PC-9 (cell line): ENCODE results near the gene SPESP1. TPM values are rescaled to one million over a fixed set of nuclear protein-coding genes. Genes with fewer than 3 reads are reported as not detected.

Experiments used
- BruUV-seq: library from RNA; stranded (reverse); fragments of 400-500 nt; replicated peaks from 2 replicates; lab custom pipeline; 2021; lab: Mats Ljungman, UMichigan
- CTCF ChIA-PET: fragments of 300-600 bp; sonication (Branson Sonifier 250); formaldehyde crosslinking; loops from one replicate; lab custom pipeline; 2022; ENCODE audit warnings: antibody characterized with exemption; lab: Charles Lee
- POLR2A ChIA-PET: fragments of 300-600 bp; sonication (Branson Sonifier 250); formaldehyde crosslinking; loops from one replicate; lab custom pipeline; 2022; ENCODE audit warnings: antibody characterized with exemption; ENCODE audit not compliant: unreplicated experiment; lab: Charles Lee
- DNase-seq, 2 experiments: peaks; one replicate each; pipeline versions ENCODE4 v3.0.0 to v3.0.0-alpha.2; 2015 to 2022; ENCODE audit warnings: mixed read lengths in 1 of 2
- H2AFZ ChIP-seq: fragments of 200-600 bp; sonication (generic); 2 replicates; pipeline ENCODE4 v1.8.1; 2017; ENCODE audit warnings: antibody characterized with exemption
- H3F3A ChIP-seq: fragments of 200-600 bp; sonication (generic); 2 replicates; pipeline ENCODE4 v1.8.1; 2017; ENCODE audit warnings: antibody characterized with exemption, mild to moderate bottlenecking, low read depth; ENCODE audit not compliant: insufficient read depth
- H3K27ac ChIP-seq: fragments of 200-600 bp; sonication (generic); 2 replicates; pipeline ENCODE4 v1.6.1; 2016; ENCODE audit warnings: mixed run types
- H3K27me3 ChIP-seq: fragments of 200-600 bp; sonication (generic); 2 replicates; pipeline ENCODE4 v1.6.1; 2016; ENCODE audit warnings: low read depth, mixed run types; ENCODE audit not compliant: insufficient read depth
- H3K36me3 ChIP-seq: fragments of 200-600 bp; sonication (generic); 2 replicates; pipeline ENCODE4 v1.6.1; 2016; ENCODE audit warnings: low read depth, mixed run types
- H3K4me1 ChIP-seq: fragments of 200-600 bp; sonication (generic); replicated peaks from 2 replicates; pipeline ENCODE4 v1.6.1; 2016; ENCODE audit warnings: mixed run types; ENCODE audit not compliant: insufficient read depth
- H3K4me2 ChIP-seq: fragments of 200-600 bp; sonication (generic); 2 replicates; pipeline ENCODE4 v1.6.1; 2017; ENCODE audit warnings: mixed run types
- H3K4me3 ChIP-seq: fragments of 200-600 bp; sonication (generic); 2 replicates; pipeline ENCODE4 v1.6.1; 2016; ENCODE audit warnings: mixed run types
- H3K79me2 ChIP-seq: fragments of 200-600 bp; sonication (generic); 2 replicates; pipeline ENCODE4 v1.6.1; 2017; ENCODE audit warnings: low read depth, mixed run types
- H3K9me2 ChIP-seq: fragments of 200-600 bp; sonication (generic); 2 replicates; pipeline ENCODE4 v1.8.1; 2017; ENCODE audit warnings: mild to moderate bottlenecking; ENCODE audit not compliant: insufficient read depth
- H3K9me3 ChIP-seq: fragments of 200-600 bp; sonication (generic); 2 replicates; pipeline ENCODE4 v1.8.1; 2016; ENCODE audit warnings: low read depth; ENCODE audit not compliant: insufficient read depth
- H4K20me1 ChIP-seq: fragments of 200-600 bp; sonication (generic); 2 replicates; pipeline ENCODE4 v1.8.1; 2017; ENCODE audit not compliant: insufficient read depth
- EZH2 ChIP-seq: fragments of 200-600 bp; sonication (generic); IDR thresholded peaks from 2 replicates; pipeline ENCODE4 v1.8.0; 2017; ENCODE audit warnings: antibody characterized with exemption, low read depth
- intact Hi-C: fragments of 100-400 bp; cut with micrococcal nuclease; formaldehyde crosslinking; loops from one replicate; pipeline ENCODE4 v1.10.0; 2022; ENCODE audit not compliant: unreplicated experiment
- total RNA-seq: library from RNA; stranded (reverse); gene quantifications from 2 replicates; pipeline ENCODE4 v1.2.3, GENCODE V29; 2021
- TF ChIP-seq, protein P1 (sequence below): fragments of 200-600 bp; sonication (generic); conservative IDR thresholded peaks from 2 replicates; pipeline ENCODE4 v1.6.1; 2017; ENCODE audit warnings: mixed run types, antibody characterized with exemption, mild to moderate bottlenecking, moderate library complexity

The SPESP1 gene
- total RNA-seq, 1 experiment from 2014 or later, result not detected

DNA sequence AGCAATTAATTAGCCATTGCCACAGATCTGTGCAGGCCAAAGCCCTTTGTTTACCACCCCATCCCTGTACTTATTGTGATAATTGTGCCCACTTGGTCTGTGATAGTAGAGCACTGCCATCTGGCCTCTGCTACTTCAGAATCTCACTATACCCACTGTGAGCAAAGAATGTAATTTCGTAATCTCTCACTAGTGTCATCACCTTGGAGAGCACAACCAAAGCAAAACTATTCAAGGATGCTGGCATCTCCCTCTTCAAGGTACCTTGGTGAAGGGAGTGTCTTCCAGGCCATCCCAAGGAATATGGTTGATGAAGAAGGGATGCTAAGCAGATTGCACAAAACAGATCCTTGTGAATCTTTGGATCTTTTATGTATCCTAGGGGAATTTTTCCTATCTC lies 49.5 kb downstream of the SPESP1 start:
- no peaks in the 10 kb centered on the region for H3K27me3 ChIP-seq
- H3K36me3 ChIP-seq, result no peaks in the 10 kb centered on the region
- H3K9me3 ChIP-seq, result 0 out of 2 replicates have a peak, but pooled peaks cover 6% of the 10 kb centered on the region
- no peak overlapping the region for H3K4me3 ChIP-seq
- no peaks in the 10 kb centered on the region for H3K4me1 ChIP-seq
- no peaks in the 10 kb centered on the region for H3K79me2 ChIP-seq
- H3K4me2 ChIP-seq, result no peak overlapping the region
- H3K27ac ChIP-seq, result no peak overlapping the region
- intact Hi-C loops, result no loop called here
- no peak overlapping the region for H2AFZ ChIP-seq
- no peaks in the 10 kb centered on the region for H4K20me1 ChIP-seq
- H3F3A ChIP-seq, result no peaks in the 10 kb centered on the region
- no TSS peak for BruUV-seq
- H3K9me2 ChIP-seq, result no peaks in the 10 kb centered on the region
- DNase-seq, result no peak
- CTCF ChIA-PET, result no interaction called here
- no peak for TF ChIP-seq EZH2
- TF ChIP-seq, protein P1, sequence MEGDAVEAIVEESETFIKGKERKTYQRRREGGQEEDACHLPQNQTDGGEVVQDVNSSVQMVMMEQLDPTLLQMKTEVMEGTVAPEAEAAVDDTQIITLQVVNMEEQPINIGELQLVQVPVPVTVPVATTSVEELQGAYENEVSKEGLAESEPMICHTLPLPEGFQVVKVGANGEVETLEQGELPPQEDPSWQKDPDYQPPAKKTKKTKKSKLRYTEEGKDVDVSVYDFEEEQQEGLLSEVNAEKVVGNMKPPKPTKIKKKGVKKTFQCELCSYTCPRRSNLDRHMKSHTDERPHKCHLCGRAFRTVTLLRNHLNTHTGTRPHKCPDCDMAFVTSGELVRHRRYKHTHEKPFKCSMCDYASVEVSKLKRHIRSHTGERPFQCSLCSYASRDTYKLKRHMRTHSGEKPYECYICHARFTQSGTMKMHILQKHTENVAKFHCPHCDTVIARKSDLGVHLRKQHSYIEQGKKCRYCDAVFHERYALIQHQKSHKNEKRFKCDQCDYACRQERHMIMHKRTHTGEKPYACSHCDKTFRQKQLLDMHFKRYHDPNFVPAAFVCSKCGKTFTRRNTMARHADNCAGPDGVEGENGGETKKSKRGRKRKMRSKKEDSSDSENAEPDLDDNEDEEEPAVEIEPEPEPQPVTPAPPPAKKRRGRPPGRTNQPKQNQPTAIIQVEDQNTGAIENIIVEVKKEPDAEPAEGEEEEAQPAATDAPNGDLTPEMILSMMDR, result no peak
- POLR2A ChIA-PET, result no interaction called here

DNA sequence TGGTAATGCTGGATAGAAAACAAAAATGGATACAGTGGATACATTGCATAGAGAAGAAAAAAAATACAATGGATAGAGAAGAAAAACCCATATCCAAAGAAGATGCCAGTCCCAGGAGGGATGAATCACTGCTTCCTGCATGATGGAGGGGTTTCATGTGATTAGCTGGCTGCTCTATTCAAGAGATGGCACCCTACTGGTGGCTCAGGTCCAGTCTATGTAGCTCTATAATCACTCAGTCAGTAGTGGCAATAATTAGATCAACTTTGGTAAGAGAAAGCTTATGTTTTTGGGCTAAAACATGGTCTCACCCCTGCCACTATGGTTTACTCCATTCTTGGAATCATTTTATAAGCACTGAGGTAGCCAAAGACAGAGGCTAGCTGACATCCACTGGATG lies 50.5 kb downstream of the SPESP1 start:
- Histone ChIP-seq H3K9me2 (no peaks in the 10 kb centered on the region), H2AFZ (no peak overlapping the region), H3K4me3 (no peak overlapping the region), H3F3A (no peaks in the 10 kb centered on the region), H3K4me2 (no peak overlapping the region), H3K9me3 (0 out of 2 replicates have a peak, but pooled peaks cover 6% of the 10 kb centered on the region), H3K36me3 (no peaks in the 10 kb centered on the region), H3K4me1 (no peaks in the 10 kb centered on the region), H3K27ac (no peak overlapping the region), H4K20me1 (no peaks in the 10 kb centered on the region), H3K27me3 (no peaks in the 10 kb centered on the region), H3K79me2 (no peaks in the 10 kb centered on the region)
- CTCF ChIA-PET, result no interaction called here
- TF ChIP-seq, protein P1, result no peak
- no peak for TF ChIP-seq EZH2
- BruUV-seq, result no TSS peak
- DNase-seq, result no peak
- POLR2A ChIA-PET, result no interaction called here
- intact Hi-C loops, result no loop called here

DNA sequence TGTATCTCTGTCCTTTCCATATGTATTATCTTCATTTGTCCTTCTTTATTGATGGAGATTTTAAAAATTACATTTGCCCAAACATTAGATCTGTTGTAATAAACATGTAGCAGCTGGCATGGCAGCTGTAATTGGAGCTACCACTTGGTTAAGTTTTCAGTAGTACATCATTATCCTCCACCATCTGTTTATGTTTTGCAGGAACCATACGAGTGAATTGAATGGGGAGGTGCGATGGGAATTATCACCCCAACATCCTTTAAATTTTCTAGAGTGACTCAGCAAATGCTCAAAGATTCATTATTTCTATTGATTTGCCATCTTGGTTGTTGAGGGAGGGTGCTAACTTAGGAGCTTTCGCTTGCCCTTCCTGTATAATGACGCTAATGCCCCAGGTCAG lies 51.6 kb downstream of the SPESP1 start:
- ChIA-PET POLR2A (no interaction called here), CTCF (no interaction called here)
- no peaks in the 10 kb centered on the region for H3K79me2 ChIP-seq
- no peak overlapping the region for H2AFZ ChIP-seq
- no peaks in the 10 kb centered on the region for H4K20me1 ChIP-seq
- no peaks in the 10 kb centered on the region for H3K4me1 ChIP-seq
- intact Hi-C loops, result no loop called here
- H3K27ac ChIP-seq, result no peak overlapping the region
- no peaks in the 10 kb centered on the region for H3K36me3 ChIP-seq
- H3K4me3 ChIP-seq, result no peak overlapping the region
- H3K4me2 ChIP-seq, result no peak overlapping the region
- H3K9me3 ChIP-seq, result 0 out of 2 replicates have a peak, but pooled peaks cover 2% of the 10 kb centered on the region
- no TSS peak for BruUV-seq
- H3K27me3 ChIP-seq, result no peaks in the 10 kb centered on the region
- H3K9me2 ChIP-seq, result no peaks in the 10 kb centered on the region
- no peak for DNase-seq
- TF ChIP-seq, protein P1, result no peak
- TF ChIP-seq EZH2, result no peak
- H3F3A ChIP-seq, result no peaks in the 10 kb centered on the region
